Measurements from ENCODE around the gene RUSC1. TPM values are rescaled to one million over a fixed set of nuclear protein-coding genes. Genes with fewer than 3 reads are reported as not detected.
A peak's percentile ranks its signal among the peaks of the same experiment; 100 is the strongest.

RUSC1 gene
- total RNA-seq (2014; rRNA removed) (80.3 and 85.1 TPM in 2 replicates), Bru-seq, nascent RNA (percentile 66 among the genes with signal in this experiment), BruChase-seq, experiment 1, labeled RNA remaining after a 6-hour chase (percentile 88 among the genes with signal in this experiment), BruChase-seq, experiment 2, labeled RNA remaining after a 2-hour chase (percentile 76 among the genes with signal in this experiment)
- long read RNA-seq, transcript RUSC1-214 (8 exons, 1,700 nt) = minor isoform, 27 of 172 reads
- long read RNA-seq, transcript RUSC1-203 (9 exons, 1,968 nt) = major isoform, 32 of 172 reads
- long read RNA-seq, transcript RUSC1-201 (8 exons, 2,163 nt) = minor isoform, 11 of 172 reads
- long read RNA-seq, transcript RUSC1-202 (9 exons, 2,503 nt) = minor isoform, 13 of 172 reads
- long read RNA-seq, partial matches to known transcripts = 53 of 172 reads
- long read RNA-seq, other reads (novel, unspliced or antisense) = 35 of 172 reads

- H2AFZ ChIP-seq (ENCODE audit: low read length) = no peak within 1 kb of the TSS
- ChIA-PET CTCF (no interaction called here), POLR2A (ENCODE audit: unreplicated experiment) (interaction anchor here (0.6 kb wide), 1 partner anchor 44 kb away, joined by 3 read pairs; no protein-coding TSS in a partner anchor)
- BruUV-seq (replicated peaks) = no TSS peak
- DNase-seq (peak; percentile 41), ATAC-seq (peak; percentile 2; the same call in 1 of the 2 replicates)
- peak within 1 kb of the TSS; percentile 93 for H3K4me2 ChIP-seq (ENCODE audit: low read length)
- TF ChIP-seq, protein P1, sequence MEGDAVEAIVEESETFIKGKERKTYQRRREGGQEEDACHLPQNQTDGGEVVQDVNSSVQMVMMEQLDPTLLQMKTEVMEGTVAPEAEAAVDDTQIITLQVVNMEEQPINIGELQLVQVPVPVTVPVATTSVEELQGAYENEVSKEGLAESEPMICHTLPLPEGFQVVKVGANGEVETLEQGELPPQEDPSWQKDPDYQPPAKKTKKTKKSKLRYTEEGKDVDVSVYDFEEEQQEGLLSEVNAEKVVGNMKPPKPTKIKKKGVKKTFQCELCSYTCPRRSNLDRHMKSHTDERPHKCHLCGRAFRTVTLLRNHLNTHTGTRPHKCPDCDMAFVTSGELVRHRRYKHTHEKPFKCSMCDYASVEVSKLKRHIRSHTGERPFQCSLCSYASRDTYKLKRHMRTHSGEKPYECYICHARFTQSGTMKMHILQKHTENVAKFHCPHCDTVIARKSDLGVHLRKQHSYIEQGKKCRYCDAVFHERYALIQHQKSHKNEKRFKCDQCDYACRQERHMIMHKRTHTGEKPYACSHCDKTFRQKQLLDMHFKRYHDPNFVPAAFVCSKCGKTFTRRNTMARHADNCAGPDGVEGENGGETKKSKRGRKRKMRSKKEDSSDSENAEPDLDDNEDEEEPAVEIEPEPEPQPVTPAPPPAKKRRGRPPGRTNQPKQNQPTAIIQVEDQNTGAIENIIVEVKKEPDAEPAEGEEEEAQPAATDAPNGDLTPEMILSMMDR (conservative IDR thresholded peaks at IDR 0.05; ENCODE audit: low read depth, low read length) = no peak
- no peak for TF ChIP-seq EZH2phosphoT487 (IDR thresholded peaks at IDR 0.05; ENCODE audit: borderline replicate concordance, low read length)
- TF ChIP-seq EZH2 (IDR thresholded peaks at IDR 0.05; ENCODE audit: low read length, unreplicated experiment) = no peak
- peaks cover 13% of the 10 kb centered on the region for H3K36me3 ChIP-seq (ENCODE audit: low read depth, low read length)
- no peak within 1 kb of the TSS for H3K9ac ChIP-seq (ENCODE audit: low read length)
- no peaks in the 10 kb centered on the region for H3K9me2 ChIP-seq (replicated peaks; ENCODE audit: low read length)
- peaks cover 16% of the 10 kb centered on the region for H3K79me2 ChIP-seq (ENCODE audit: low read length)
- H3K4me1 ChIP-seq (ENCODE audit: insufficient read depth, low read length) = peaks cover 18% of the 10 kb centered on the region
- H3K9me3 ChIP-seq (ENCODE audit: low read length) = no peaks in the 10 kb centered on the region
- H4K20me1 ChIP-seq (ENCODE audit: low read length) = no peaks in the 10 kb centered on the region
- H3K27me3 ChIP-seq (ENCODE audit: low read length) = no peaks in the 10 kb centered on the region
- intact Hi-C loops (cut with micrococcal nuclease) = no loop called here
- no peaks in the 10 kb centered on the region for H3F3A ChIP-seq (ENCODE audit: low read length, unreplicated experiment)
- H3K27ac ChIP-seq (ENCODE audit: low read length) = no peak within 1 kb of the TSS
- H3K4me3 ChIP-seq (ENCODE audit: low read length) = peak within 1 kb of the TSS; percentile 80; the same call in 1 of the 2 replicates
Observed at GRCh38 chr1:155320661-155321617, at the start of gene RUSC1. Gene RUSC1 (plus strand): TSS chr1:155320894. CDS start chr1:155321774, 880 bp downstream.

GRCh38 chr1:155272466-155273342 lies 48.0 kb upstream of the RUSC1 start:
- Histone ChIP-seq H3K79me2 (ENCODE audit: low read length) (peaks cover 35% of the 10 kb centered on the region), H3K4me1 (ENCODE audit: insufficient read depth, low read length) (peaks cover 16% of the 10 kb centered on the region), H2AFZ (ENCODE audit: low read length) (peak overlapping the region; percentile 78; the same call in 1 of the 2 replicates), H3K4me2 (ENCODE audit: low read length) (peak overlapping the region; percentile 95), H3K9me3 (ENCODE audit: low read length) (no peaks in the 10 kb centered on the region), H3K36me3 (ENCODE audit: low read depth, low read length) (peaks cover 29% of the 10 kb centered on the region), H3K9ac (ENCODE audit: low read length) (peak overlapping the region; percentile 91), H4K20me1 (ENCODE audit: low read length) (peaks cover 6% of the 10 kb centered on the region; the same call in 1 of the 2 replicates), H3K4me3 (ENCODE audit: low read length) (peak overlapping the region; percentile 90), H3K9me2 (replicated peaks; ENCODE audit: low read length) (no peaks in the 10 kb centered on the region), H3K27ac (ENCODE audit: low read length) (peak overlapping the region; percentile 44), H3F3A (ENCODE audit: low read length, unreplicated experiment) (no peaks in the 10 kb centered on the region), H3K27me3 (ENCODE audit: low read length) (no peaks in the 10 kb centered on the region)
- TF ChIP-seq EZH2 (IDR thresholded peaks at IDR 0.05; ENCODE audit: low read length, unreplicated experiment) (no peak), EZH2phosphoT487 (IDR thresholded peaks at IDR 0.05; ENCODE audit: borderline replicate concordance, low read length) (no peak)
- TF ChIP-seq, protein P1 (conservative IDR thresholded peaks at IDR 0.05; ENCODE audit: low read depth, low read length) = no peak
- intact Hi-C loops (cut with micrococcal nuclease) = loop anchor here (1.0 kb wide), 1 partner anchor 22 kb away; no protein-coding TSS in a partner anchor
- DNase-seq (peak; percentile 46), ATAC-seq (peak; percentile 42)
- ChIA-PET POLR2A (ENCODE audit: unreplicated experiment) (interaction anchor here (0.5 to 1.1 kb wide), 2 partner anchors 14 to 51 kb away, joined by 6 to 21 read pairs; no protein-coding TSS in a partner anchor), CTCF (interaction anchor here (0.6 to 1.4 kb wide), 5 partner anchors 22 to 70 kb away, joined by 3 to 12 read pairs (median 3); no protein-coding TSS in a partner anchor)
- BruUV-seq (replicated peaks) = TSS peak; percentile 71
